Fibroblast of skin of right quadriceps (primary cell): ENCODE measurements around the gene EVL.
A peak's percentile ranks its signal among the peaks of the same experiment; 100 is the strongest.
"Not testable (repeated sequence)": the region's sequence is repeated elsewhere in the genome, so short reads cannot be mapped to it uniquely, and the experiment has no call there.

Experiments used
- DNase-seq: peaks from one replicate; pipeline ENCODE4 v3.0.0-alpha.2; 2013

Gene EVL

GRCh38 chr14:100039903-100040302 is 25.3 kb upstream of the EVL start:
- DNase-seq, result no peak

DNA sequence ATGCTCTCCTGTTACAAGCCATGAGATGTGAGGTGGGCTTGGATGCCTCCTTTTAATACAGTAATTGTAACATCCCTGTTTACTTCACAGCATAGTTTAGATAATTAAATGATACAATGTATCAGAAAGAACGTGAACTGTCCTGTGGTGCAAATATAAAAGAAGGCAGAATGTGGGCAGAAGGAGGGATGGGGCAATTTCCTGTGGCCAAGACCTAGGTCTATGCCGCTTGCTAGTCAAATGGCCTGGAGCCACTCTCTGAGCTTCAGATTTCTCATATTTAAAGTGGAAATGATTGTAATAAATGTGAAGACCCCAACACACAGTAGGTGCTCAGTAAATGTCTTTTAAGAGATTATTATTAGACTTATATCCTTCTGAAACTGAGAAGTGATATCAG is 24.0 kb upstream of the EVL start:
- DNase-seq, result no peak

GRCh38 chr14:100042286-100042685 is 22.9 kb upstream of the EVL start:
- DNase-seq, result no peak

GRCh38 chr14:100045642-100046344 is 19.4 kb upstream of the EVL start:
- DNase-seq, result no peak

GRCh38 chr14:100047600-100047999 is 17.6 kb upstream of the EVL start:
- no peak for DNase-seq

DNA sequence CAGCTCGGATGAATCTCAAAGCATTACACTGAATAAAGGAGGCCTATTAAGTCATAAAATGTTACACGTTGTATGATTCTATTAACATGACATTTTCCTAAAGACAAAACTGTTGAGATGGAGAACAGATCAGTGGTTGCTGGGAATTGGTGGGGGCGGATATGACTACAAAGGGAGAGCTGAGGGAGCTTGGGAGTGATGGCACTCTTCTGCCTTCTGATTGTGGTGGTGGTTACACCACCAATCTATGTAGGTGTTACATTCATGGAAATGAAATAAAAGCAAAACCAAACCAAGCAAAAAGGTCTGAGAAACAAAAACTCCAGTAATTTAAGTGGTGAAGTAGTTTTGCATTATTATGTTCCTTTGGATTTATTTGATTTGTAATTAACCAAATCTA is 16.4 kb upstream of the EVL start:
- no peak for DNase-seq

GRCh38 chr14:100049220-100049619 is 16.0 kb upstream of the EVL start:
- peak; percentile 40 for DNase-seq

DNA sequence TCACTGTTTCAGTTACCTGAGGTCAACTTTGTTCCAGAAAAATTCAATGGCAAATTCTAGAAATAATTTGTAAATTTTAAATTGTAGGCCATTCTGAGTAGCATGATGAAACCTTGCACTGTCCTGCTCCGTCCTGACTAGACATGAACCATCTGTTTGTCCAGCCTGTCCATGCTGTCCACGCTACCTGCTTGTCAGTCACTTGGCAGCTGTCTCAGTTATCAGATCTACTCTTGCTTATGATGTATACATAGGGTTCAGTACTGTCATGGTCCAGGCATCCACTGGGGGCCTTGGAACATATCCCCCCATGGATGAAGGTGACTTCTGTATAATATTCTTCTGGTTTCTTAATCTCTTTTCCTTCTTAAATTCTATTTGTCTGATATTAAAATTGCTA is 14.1 kb upstream of the EVL start:
- DNase-seq, result no peak

- no peak for DNase-seq
These were observed 13.7 kb upstream of the EVL start for GRCh38 chr14:100051543-100051942.

GRCh38 chr14:100052819-100053218 is 12.4 kb upstream of the EVL start:
- DNase-seq, result no peak

DNA sequence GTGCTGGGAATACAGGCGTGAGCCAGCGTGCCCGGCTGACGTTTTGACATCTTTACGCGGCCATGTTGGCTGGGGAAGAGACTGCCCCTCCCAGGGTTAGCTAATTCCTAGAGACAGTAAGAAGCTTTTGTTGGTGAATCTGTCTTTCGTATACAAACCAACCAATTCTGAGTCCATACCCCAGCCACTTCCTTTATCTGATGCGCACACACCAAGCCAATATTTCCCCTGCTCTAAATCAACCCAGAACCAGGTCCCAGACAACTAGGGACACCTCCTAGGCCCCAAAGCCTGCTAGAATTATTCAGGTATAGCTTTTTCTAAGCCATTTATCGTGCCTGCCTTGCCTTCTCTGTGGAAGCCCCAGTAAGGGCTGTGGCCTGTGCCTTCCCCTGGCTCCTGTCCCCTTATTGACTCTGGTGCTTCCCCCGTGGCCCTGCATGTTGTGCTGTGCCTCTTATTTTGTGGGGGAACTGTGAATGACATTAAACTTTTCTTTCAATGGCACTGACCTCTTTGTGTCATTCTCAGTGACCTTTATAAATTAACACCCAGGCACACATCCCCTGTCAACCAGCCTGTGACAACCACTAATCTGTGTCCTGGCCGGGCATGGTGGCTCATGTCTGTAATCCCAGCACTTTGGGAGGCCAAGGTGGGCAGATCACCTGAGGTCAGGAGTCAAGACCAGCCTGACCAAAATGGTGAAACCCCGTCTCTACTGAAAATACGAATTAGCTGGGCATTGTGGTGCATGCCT is 10.7 kb upstream of the EVL start:
- no peak for DNase-seq

- no peak for DNase-seq
These were observed 8.8 kb upstream of the EVL start for GRCh38 chr14:100056431-100056830.

GRCh38 chr14:100056964-100057795 is 8.0 kb upstream of the EVL start:
- DNase-seq, result no peak

GRCh38 chr14:100058777-100059437 is 6.3 kb upstream of the EVL start:
- DNase-seq, result no peak

GRCh38 chr14:100059438-100059781 is 5.8 kb upstream of the EVL start:
- DNase-seq, result no peak

GRCh38 chr14:100060760-100061159 is 4.5 kb upstream of the EVL start:
- DNase-seq, result no peak

- no peak for DNase-seq
These were observed 2.6 kb upstream of the EVL start for GRCh38 chr14:100062590-100062989.

DNA sequence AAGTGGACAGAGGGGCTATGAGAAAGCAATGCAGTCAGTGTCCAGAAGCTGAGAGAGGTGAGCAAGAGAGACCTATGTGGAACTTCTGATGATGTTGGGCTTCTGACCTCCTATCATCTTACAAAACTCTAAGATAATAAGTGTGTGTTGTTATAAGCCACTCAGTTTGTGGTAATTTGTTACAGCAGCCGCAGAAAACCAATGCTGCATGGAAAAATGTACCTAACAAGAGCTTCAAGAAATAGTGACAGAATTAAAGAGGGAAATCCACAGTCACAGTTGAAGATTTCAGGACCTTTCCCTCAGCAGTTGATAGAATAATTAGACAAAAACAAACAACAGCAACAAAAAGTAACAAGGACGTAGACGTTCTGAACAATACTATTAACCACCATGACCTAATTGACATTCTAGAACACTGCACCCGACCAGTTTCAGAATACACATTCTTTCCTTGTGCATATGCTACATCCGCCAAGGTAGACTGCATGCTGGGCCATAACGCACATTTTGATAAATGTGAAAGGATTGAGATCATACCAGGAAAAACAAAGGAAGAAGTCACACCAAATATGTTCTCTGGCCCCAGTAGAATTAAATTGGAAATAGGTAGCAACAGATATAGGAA is 1.8 kb upstream of the EVL start:
- DNase-seq, result no peak

- not testable (repeated sequence) for DNase-seq
These were observed 708 bp upstream of the EVL start for GRCh38 chr14:100064335-100065092.

DNA sequence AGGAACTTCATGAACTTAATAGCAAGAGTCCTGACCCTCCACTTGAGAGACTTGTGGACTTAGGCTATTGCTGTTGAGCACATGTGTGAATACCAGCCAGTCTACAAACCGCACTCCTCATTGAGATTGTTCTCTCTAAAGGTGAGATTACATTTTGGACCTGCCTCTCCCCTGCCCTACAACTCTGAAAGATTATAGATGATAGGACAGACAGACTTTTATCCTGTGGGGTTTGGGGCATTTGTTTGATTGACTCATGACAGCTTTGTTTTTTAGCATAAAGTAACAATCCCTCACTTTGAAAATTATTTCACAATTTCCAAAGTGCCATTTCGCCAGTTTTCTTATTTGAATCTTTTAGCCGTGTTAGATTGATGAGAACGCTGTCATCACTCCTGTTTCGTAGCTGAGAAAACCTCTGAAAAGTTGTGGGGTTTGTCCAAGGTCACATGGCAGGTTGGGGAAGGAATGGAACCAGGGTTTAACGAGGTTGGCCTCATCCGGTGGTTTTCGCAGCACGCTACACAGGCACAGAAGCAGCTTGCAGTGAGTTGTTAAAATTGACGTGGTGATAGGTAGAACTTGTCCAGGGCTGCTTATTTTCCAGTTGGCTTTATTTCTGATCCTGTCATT is 836 bp downstream of the EVL start:
- no peak for DNase-seq

DNA sequence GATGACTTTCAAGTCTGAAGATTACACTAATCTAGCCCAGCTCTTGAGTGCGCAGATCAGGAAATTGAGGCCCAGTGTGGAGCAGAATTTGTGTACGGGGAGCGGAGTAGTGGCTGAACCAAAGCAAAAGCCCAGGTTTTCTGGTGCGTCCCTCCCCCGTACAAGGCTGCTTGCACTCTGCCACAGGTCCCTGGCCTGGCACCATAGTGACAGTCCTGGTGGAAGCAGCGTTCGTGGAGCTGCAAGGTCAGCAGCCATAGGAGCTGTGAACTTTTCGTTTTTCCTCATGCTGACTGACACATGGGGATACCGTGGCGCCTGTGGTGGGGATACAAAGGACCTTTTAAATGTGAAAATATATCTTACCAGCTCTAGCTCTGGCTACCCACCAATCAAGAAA is 1.7 kb downstream of the EVL start:
- DNase-seq, result no peak

GRCh38 chr14:100067481-100067880 is 2.3 kb downstream of the EVL start:
- DNase-seq, result no peak
